Common myeloid progenitor, CD34-positive (primary cell): ENCODE data around the gene JMJD1C.

Experiments
- CTCF ChIA-PET: fragments of 350-600 bp; sonication (Branson Sonifier 250); formaldehyde crosslinking; loops from one replicate; lab custom pipeline; 2021; ENCODE audit warnings: antibody characterized with exemption; lab: Charles Lee
- POLR2A ChIA-PET: fragments of 350-600 bp; sonication (Branson Sonifier 250); formaldehyde crosslinking; loops from one replicate; lab custom pipeline; 2021; ENCODE audit warnings: antibody characterized with exemption; lab: Charles Lee
- DNase-seq, 3 donors: peaks; one replicate each; pipeline versions ENCODE4 v3.0.0 to v3.0.0-alpha.2; 2013
- H3K27ac ChIP-seq, 2 experiments: 1 replicate in 1 of 2; 2 replicates in 1 of 2; pipeline ENCODE4 v1.7.0; 2013; ENCODE audit warnings: inconsistent platforms in 2 of 2, low read length in 2 of 2, mild to moderate bottlenecking in 2 of 2, low read depth in 1 of 2, moderate library complexity in 1 of 2; ENCODE audit not compliant: severe bottlenecking in 2 of 2, insufficient read depth in 1 of 2, poor library complexity in 1 of 2
- H3K27me3 ChIP-seq, 5 experiments: replicated peaks in 2 of 5; 1 replicate in 3 of 5; 2 replicates in 2 of 5; pipeline versions ENCODE4 v1.6.1 to v1.7.0; 2013; ENCODE audit warnings: low read length in 4 of 5, mild to moderate bottlenecking in 2 of 5, moderate library complexity in 2 of 5, inconsistent platforms in 1 of 5; ENCODE audit not compliant: insufficient read depth in 5 of 5, control insufficient read depth in 4 of 5
- H3K36me3 ChIP-seq, 4 experiments: 1 replicate in 2 of 4; 2 replicates in 2 of 4; pipeline versions ENCODE4 v1.6.1 to v1.7.0; 2013; ENCODE audit warnings: low read length in 3 of 4, control low read depth in 1 of 4, mild to moderate bottlenecking in 1 of 4; ENCODE audit not compliant: control insufficient read depth in 4 of 4, insufficient read depth in 4 of 4
- H3K4me1 ChIP-seq, 4 experiments: 1 replicate in 3 of 4; 2 replicates in 1 of 4; pipeline versions ENCODE4 v1.6.1 to v1.7.1; 2013; ENCODE audit warnings: low read length in 3 of 4, mild to moderate bottlenecking in 3 of 4, control low read depth in 1 of 4, inconsistent platforms in 1 of 4, moderate library complexity in 1 of 4; ENCODE audit not compliant: control insufficient read depth in 4 of 4, insufficient read depth in 4 of 4; ENCODE audit errors: control extremely low read depth in 1 of 4
- H3K4me3 ChIP-seq, 7 experiments: 1 replicate in 4 of 7; 2 replicates in 3 of 7; pipeline versions ENCODE4 v1.5.1 to v1.7.0; 2013; ENCODE audit warnings: mild to moderate bottlenecking in 7 of 7, low read length in 6 of 7, moderate library complexity in 6 of 7, inconsistent platforms in 2 of 7, low read depth in 2 of 7, control low read depth in 1 of 7; ENCODE audit not compliant: insufficient read depth in 4 of 7, control insufficient read depth in 1 of 7; ENCODE audit errors: extremely low read depth in 1 of 7
- H3K9me3 ChIP-seq, 5 experiments: 1 replicate in 4 of 5; 2 replicates in 1 of 5; pipeline versions ENCODE4 v1.6.1 to v1.7.1; 2013; ENCODE audit warnings: low read length in 4 of 5, mild to moderate bottlenecking in 2 of 5, inconsistent platforms in 1 of 5, low read depth in 1 of 5, moderate library complexity in 1 of 5; ENCODE audit not compliant: control insufficient read depth in 4 of 5, insufficient read depth in 2 of 5; ENCODE audit errors: control extremely low read depth in 1 of 5
- WGBS: methylation state at CpG from one replicate; pipeline ENCODE4 v1.1.5; 2013; ENCODE audit not compliant: insufficient coverage; 5-methylcytosine and 5-hydroxymethylcytosine counted together

The JMJD1C gene

DNA sequence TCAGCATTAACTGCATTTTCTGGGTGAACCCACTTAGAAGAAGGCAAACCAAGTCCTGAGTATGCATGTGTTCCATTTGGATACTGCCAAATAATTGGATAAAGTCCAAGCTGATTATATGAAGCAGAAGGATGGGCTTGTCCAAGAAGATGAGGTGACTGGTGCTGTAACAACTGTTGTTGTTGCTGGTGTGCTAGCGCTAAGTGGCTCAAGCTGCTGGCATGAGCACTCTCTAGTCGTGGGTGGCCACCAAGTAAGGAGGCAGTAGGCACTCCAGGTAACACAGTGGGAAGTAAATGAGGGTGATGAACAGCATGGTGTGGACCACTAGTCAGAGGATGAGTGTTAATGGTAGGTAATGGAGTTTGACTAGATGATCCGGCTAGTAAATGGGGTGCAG is 252.3 kb downstream of the JMJD1C start:
- 93% methylated on average over 3 of the region's 3 CpGs for WGBS
- POLR2A ChIA-PET = no interaction called here
- no peaks in the 10 kb centered on the region for H3K27me3 ChIP-seq
- H3K36me3 ChIP-seq = peaks cover 16 to 59% (median 31%) of the 10 kb centered on the region in 4 experiments
- CTCF ChIA-PET = interaction anchor here (1.2 to 7.6 kb wide), 4 partner anchors 47 to 506 kb away, joined by 3 to 69 read pairs (median 6); no protein-coding TSS in a partner anchor
- H3K4me1 ChIP-seq = peaks cover 0 to 15% (median 4%) of the 10 kb centered on the region in 4 experiments
- no peak overlapping the region for H3K4me3 ChIP-seq
- DNase-seq = no peak
- H3K27ac ChIP-seq = no peak overlapping the region
- H3K9me3 ChIP-seq = peaks cover 0 to 2% (median 0%) of the 10 kb centered on the region in 5 experiments

DNA sequence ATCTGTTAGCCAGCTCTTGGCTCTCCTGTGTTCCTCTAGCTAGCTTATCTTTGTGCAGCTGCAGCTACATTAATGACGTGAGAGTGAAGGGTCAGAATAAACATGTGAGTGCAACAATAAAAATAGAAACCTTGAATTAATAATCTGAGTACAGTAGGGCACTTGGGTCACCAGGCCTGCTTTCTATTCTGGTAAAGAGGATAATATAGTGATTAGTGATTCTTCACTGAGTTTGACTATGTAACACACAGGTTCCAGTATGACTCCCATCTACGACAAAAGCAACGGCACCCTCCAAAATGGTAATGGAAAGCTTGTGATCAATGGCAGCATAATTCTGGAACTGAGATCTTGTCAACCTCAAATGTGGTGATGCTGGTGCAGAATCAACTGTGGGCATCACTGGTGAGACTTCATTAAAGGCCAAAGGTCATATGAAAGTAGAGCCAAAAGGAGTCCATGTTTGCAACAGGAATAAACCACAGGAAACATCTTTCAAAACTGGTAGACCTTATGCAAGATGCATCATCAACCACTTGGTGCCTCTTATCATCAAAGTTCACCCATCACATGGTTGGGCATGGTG is 255.1 kb downstream of the JMJD1C start:
- Histone ChIP-seq H3K4me3 (no peak overlapping the region), H3K4me1 (peaks cover 0 to 10% (median 1%) of the 10 kb centered on the region in 4 experiments), H3K36me3 (peaks cover 26 to 78% (median 49%) of the 10 kb centered on the region in 4 experiments), H3K27me3 (no peaks in the 10 kb centered on the region), H3K9me3 (peaks cover 0 to 2% (median 0%) of the 10 kb centered on the region in 5 experiments), H3K27ac (no peak overlapping the region)
- DNase-seq = no peak
- ChIA-PET POLR2A (no interaction called here), CTCF (interaction anchor here (1.5 kb wide), 1 partner anchor 57 kb away, joined by 3 read pairs; no protein-coding TSS in a partner anchor)
- 75% methylated on average over 2 of the region's 3 CpGs for WGBS

DNA sequence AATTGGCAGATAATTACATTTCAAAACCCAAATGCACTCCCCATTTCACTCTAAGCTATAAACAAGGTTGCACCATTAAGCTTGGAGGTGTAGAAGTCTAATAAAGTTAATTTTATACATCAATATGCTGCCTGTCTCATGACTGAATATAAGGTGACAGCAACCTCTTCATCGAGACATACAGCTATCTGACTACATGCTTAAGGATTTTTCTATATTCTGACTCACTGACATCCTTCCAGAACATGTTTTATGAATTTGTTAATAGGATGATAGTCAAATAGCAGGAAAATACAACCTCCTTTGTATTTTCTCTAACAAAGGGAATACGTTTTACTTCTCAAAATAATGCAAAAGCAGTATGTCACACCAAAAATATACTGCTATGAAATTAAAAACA is 256.1 kb downstream of the JMJD1C start:
- ChIA-PET CTCF (interaction anchor here (1.3 to 1.7 kb wide), 2 partner anchors 14 to 465 kb away, joined by 3 to 4 read pairs; no protein-coding TSS in a partner anchor), POLR2A (no interaction called here)
- peaks cover 0 to 9% (median 1%) of the 10 kb centered on the region in 4 experiments for H3K4me1 ChIP-seq
- no peak for DNase-seq
- H3K27ac ChIP-seq = no peak overlapping the region
- H3K4me3 ChIP-seq = no peak overlapping the region
- no peaks in the 10 kb centered on the region for H3K27me3 ChIP-seq
- H3K36me3 ChIP-seq = peaks cover 24 to 80% (median 46%) of the 10 kb centered on the region in 4 experiments
- WGBS = no CpG with 5 or more reads among the region's 2 CpGs
- H3K9me3 ChIP-seq = peaks cover 0 to 2% (median 0%) of the 10 kb centered on the region in 5 experiments

DNA sequence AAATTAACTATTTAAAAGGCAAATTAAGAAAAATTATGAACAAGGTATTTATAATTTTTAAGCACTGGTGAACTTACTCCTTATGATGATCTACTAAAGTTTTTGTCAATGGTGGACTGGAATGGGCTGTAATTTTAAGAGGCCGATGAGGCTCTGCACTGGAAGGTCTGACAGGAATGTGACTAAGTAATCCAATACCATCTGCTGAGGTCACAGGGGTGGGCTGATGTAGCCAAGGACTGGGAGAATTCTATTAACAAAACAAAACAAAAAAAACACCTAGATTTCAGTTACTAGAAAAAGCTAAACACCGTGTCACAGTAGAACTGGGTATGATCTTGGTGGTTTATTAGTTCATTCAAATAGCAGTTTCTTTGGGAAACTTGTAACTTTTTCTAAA is 256.8 kb downstream of the JMJD1C start:
- peaks cover 24 to 80% (median 44%) of the 10 kb centered on the region in 4 experiments for H3K36me3 ChIP-seq

DNA sequence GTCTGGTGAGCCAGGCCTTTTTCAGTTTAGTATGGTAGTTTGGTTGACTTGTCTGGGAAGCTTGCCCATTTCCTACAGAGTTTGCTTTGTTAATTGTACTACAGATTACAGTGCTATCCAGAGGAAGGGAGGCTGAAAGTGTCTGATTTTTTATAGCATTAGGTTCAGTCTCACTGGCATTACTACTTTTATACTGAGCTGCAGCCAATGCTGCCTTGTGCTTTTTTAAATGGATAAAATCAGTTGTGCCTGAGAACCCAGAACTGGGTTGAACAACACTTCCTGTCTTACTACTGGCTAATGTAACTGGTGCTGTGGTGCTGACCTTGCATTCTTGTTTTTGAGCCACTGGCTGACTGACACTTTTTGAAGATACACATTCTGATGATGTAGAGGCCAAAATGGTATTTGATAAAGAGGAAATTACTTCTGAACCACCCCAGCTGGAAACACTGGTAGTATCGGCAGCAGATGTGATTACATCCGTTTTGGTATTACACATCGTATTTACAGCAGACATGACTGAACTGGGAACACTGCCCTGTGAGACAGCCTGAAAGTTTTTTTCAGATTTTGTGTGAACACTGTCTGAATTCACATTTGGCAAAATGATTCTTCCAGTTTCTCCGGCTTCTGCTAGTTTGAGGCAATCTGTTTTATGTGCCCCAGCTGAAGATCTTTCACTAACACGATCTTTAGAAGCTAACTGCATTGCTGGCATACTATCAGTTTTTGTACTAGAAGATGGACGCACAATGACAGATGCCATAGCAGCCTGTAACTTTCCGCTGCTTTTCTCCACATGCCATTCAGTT is 258.6 kb downstream of the JMJD1C start:
- H3K27ac ChIP-seq = peak overlapping the region in 1 of 2 experiments; percentile 35

More for the DNA sequence above, 256.8 kb downstream of the JMJD1C start:
- Histone ChIP-seq H3K4me1 (peaks cover 0 to 5% (median 1%) of the 10 kb centered on the region in 4 experiments), H3K9me3 (peaks cover 0 to 2% (median 0%) of the 10 kb centered on the region in 5 experiments), H3K27ac (no peak overlapping the region), H3K27me3 (no peaks in the 10 kb centered on the region), H3K4me3 (no peak overlapping the region)
- ChIA-PET POLR2A (no interaction called here), CTCF (interaction anchor here (1.0 to 1.7 kb wide), 3 partner anchors 13 to 466 kb away, joined by 3 to 4 read pairs (median 3); no protein-coding TSS in a partner anchor)
- no peak for DNase-seq
- no CpG with 5 or more reads among the region's 2 CpGs for WGBS

DNA sequence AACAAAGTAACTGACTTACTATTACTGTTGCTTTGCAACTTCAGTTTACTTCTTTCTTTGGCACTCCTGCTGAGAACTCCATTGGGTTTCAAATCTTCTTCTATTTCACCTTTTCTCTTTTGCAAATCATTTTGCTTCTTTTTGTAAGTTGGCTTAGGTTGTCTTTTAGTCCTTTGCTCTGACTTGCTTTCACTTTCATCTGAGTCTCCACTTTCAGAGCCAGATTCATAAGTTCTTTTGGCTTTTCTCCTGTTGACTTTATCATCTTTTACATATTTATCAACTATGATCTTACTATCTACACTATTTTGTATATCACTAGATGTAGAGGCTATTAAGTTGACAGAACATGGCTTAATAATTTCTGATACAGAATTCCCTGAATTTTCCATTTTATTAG is 259.2 kb downstream of the JMJD1C start:
- Histone ChIP-seq H3K36me3 (peaks cover 17 to 72% (median 36%) of the 10 kb centered on the region in 4 experiments), H3K27ac (peak overlapping the region in 1 of 2 experiments; percentile 35), H3K27me3 (no peaks in the 10 kb centered on the region), H3K4me1 (peaks cover 0 to 3% (median 1%) of the 10 kb centered on the region in 4 experiments), H3K4me3 (no peak overlapping the region), H3K9me3 (no peaks in the 10 kb centered on the region)
- POLR2A ChIA-PET = interaction anchor here (0.9 kb wide), 1 partner anchor 52 kb away, joined by 3 read pairs; no protein-coding TSS in a partner anchor
- DNase-seq = no peak
- CTCF ChIA-PET = interaction anchor here (0.9 to 1.4 kb wide), 4 partner anchors 10 to 514 kb away, joined by 3 to 5 read pairs (median 3); no protein-coding TSS in a partner anchor

More for the DNA sequence above, 258.6 kb downstream of the JMJD1C start:
- no peak overlapping the region for H3K4me3 ChIP-seq
- peak; percentile 30 to 79 (median 67) for DNase-seq
- H3K4me1 ChIP-seq = peaks cover 0 to 3% (median 1%) of the 10 kb centered on the region in 4 experiments
- peaks cover 0 to 2% (median 0%) of the 10 kb centered on the region in 5 experiments for H3K9me3 ChIP-seq
- ChIA-PET POLR2A (no interaction called here), CTCF (interaction anchor here (1.0 to 1.4 kb wide), 3 partner anchors 10 to 19 kb away, joined by 3 to 5 read pairs (median 3); no protein-coding TSS in a partner anchor)
- 95% methylated on average over 7 of the region's 7 CpGs for WGBS
- H3K27me3 ChIP-seq = no peaks in the 10 kb centered on the region
- H3K36me3 ChIP-seq = peaks cover 19 to 73% (median 37%) of the 10 kb centered on the region in 4 experiments
